Dedifferentiated amniotic fluid mesenchymal stem cell (primary cell): ENCODE data around the gene RASAL2.
"Not testable (repeated sequence)": the region's sequence is repeated elsewhere in the genome, so short reads cannot be mapped to it uniquely, and the experiment has no call there.

Source experiments
- DNase-seq: peaks from one replicate; pipeline ENCODE4 v3.0.0-alpha.2; 2016; ENCODE audit errors: extremely low spot score

RASAL2 gene

DNA sequence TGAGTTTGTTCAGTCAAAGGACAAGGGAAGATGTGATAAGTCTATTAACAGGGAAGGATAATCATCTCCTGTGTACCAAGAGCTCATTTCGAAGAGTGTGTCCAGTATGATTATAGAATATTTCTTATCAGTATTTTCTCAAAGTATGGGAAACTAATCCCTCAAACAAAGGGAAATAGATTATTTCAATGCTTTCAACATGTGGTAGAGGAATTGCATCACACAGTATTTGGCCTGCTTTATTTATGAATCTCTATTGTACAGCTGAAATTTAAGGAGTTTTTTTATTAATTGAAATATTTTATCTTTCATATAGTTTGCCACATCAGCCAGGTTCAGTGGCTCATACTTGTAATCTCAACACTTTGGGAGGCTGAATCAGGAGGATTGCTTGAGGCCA is 251.9 kb downstream of the RASAL2 start:
- DNase-seq: peak; percentile 34

DNA sequence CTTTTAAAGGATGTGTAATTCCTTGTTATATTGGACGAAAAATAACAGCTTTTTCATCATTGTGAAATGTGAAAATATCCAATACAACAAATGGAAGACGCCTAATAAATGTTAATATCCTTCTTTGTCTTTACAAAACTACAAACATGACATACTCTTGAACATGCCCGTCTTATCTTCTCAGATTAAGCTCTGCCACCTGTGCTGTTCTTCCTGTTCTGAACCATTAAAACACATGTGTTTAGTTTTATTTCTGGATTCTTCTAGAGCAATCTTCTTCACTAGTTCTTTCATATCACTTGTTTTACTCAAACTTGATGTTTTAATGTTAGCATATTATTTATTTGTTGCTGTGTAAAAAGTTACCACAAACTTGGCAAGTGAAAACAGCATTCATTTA is 255.9 kb downstream of the RASAL2 start:
- DNase-seq: no peak

GRCh38 chr1:178351911-178352310 is 258.0 kb downstream of the RASAL2 start:
- DNase-seq: not testable (repeated sequence)

DNA sequence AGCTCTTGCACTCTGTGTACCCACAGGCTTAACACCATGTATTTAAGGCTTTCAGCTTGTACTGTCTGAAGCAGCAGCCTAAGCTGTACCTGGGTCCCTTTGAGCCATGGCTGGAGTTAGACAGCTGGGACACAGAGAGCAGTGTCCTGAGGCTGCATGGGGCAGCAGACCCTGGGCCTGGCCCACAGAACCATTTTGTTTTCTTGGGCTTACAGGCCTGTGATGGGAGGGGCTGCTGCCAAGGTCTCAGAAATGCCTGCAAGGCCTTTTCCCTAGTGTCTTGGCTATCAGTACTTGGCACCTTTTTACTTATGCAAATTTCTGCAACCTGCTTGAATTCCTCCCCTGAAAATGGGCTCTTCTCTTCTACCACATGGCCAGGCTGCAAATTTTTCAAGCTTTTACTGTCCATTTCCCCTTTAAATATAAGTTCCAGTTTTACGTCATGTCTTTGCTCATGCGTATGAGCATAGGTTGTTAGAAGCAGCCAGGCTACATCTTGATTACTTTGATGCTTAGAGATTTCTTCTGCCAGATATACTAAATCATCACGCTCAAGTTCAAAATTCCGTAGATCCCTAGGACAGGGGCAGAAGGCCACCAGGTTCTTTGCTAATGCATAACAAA is 259.0 kb downstream of the RASAL2 start:
- no peak for DNase-seq

GRCh38 chr1:178353524-178353923 is 259.6 kb downstream of the RASAL2 start:
- DNase-seq: peak; percentile 37

- peak; percentile 47 for DNase-seq
Observed at GRCh38 chr1:178354816-178355215, 260.9 kb downstream of the RASAL2 start.

DNA sequence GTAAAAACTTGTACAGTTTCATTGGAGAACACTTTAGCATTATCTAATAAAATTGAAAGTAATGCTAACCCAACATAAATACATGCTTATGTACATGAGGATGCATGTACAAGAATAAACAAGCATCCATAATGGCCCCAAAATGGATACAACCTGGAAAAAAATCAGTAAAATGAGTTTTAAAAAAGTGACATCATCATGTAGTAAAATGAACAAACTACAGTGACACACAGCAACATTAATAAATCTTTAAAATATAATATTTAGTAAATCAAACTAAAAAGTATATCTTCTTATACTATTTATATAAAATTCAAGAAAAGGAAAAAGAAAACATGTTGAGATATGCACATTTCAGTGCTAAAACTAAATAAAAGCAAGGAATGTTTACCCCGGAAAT is 262.4 kb downstream of the RASAL2 start:
- DNase-seq: no peak

DNA sequence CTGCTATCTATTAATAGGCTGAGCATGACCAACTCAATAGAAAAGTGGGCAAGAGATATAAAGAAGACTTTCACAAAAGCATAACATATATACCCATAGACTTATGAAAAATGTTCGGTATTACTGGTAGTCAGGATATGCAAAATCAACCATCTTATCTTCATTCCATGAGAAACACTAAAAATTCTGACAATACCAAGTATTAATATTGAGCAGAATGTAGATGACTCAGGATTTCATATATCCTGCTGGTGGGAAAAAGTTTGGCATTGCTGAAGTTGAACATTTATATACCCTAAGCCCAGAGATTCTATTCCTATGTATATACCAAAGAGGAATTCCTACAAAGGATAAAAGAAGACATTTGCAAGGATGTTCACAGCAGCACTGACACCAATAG is 264.6 kb downstream of the RASAL2 start:
- no peak for DNase-seq

GRCh38 chr1:178360421-178360820 is 266.5 kb downstream of the RASAL2 start:
- DNase-seq: no peak

DNA sequence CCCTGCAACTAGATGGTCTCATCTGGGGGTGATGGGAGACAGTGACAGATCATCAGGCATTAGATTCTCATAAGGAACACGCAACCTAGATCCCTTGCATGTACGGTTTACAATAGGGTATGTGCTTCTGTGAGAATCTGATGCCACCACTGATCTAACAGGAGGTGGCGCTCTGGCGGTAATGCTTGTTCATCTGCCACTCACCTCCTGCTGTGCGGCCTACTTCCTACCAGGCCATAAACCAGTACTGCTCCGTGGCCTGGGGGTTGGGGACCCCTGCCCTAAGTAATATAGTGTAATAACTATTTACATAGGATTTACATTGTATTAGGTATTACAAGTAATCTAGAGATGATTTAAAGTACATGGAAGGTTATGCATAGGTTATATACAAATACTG is 267.9 kb downstream of the RASAL2 start:
- no peak for DNase-seq

GRCh38 chr1:178362747-178363146 is 268.8 kb downstream of the RASAL2 start:
- peak; percentile 89 for DNase-seq

DNA sequence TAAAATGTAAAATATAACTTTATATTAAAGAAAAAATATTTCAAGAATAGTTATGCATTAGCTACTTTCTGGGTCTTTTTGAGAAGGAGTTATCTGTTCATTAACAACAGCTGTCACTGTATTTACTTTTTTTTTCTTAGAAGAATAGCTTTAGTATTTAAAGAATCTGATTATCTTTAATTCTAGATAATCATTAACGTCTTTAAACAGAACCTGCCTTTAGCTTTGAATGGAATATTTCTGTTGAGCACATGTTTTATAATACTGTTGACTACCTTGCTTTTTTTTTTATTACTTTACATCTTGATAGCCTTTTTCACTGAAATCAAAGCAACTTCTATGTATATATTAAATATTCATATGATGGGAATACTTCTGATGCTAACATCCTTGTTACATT is 270.9 kb downstream of the RASAL2 start:
- DNase-seq: no peak

DNA sequence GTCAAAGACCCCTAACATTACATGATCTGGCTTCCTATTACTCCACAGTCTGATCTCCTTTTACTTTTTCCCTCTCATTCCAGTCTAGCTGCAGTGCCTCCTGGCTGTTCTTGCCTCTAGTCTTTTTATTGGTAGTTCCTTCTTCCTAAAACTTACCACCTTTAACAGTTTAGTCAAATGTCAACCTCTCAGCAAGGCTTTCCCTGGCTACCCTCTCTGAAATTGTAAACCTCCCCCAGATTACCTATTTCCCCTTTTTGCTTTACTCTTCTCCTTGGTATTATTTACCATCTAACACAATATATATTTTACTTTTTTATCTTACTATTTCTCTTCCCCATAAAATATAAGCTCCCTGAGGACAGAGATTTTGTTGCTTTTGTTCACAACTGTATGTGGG is 273.2 kb downstream of the RASAL2 start:
- DNase-seq: no peak

DNA sequence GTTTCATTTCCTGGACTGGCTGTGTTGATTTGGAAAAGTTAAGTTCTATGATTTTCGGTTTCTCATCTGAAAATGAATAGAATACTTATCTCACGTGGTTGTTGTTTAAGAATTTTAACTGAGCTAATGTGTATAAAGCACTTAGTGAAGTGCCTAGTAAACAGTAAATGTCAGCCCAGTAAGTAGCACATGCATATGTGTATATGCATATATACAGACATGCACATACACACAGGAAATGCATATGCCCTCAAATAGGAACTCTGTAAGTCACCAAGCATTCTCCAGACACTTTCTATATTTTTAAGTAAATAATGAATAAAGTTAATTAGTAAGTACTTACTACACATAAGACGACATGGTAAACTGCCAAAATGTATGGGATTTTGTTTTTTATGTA is 274.3 kb downstream of the RASAL2 start:
- no peak for DNase-seq

GRCh38 chr1:178371235-178371634 is 277.3 kb downstream of the RASAL2 start:
- no peak for DNase-seq

- no peak for DNase-seq
Observed at GRCh38 chr1:178371933-178372388, 278.1 kb downstream of the RASAL2 start.

DNA sequence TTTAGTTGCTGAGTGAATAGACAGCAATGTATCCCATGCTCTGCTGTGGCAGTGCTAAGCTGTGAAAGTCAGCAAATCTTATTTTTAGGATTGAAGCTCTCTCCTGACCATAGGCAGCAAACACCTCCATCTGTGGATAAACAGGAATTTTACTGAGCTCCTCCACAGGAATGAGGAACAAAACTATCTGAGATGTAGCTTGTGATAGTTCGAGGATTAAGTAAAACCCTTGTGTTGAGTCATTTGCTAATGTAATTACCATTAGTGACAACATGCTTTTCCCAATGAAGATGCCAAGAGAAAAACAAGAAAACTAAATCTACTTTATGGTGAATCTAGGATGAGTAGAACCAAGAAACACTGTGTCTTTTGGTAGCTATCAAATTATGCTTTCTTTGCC is 280.1 kb downstream of the RASAL2 start:
- DNase-seq: no peak

- no peak for DNase-seq
Observed at GRCh38 chr1:178376008-178376407, 282.1 kb downstream of the RASAL2 start.

GRCh38 chr1:178379807-178380206 is 285.9 kb downstream of the RASAL2 start:
- DNase-seq: no peak

GRCh38 chr1:178382372-178382771 is 288.5 kb downstream of the RASAL2 start:
- no peak for DNase-seq

DNA sequence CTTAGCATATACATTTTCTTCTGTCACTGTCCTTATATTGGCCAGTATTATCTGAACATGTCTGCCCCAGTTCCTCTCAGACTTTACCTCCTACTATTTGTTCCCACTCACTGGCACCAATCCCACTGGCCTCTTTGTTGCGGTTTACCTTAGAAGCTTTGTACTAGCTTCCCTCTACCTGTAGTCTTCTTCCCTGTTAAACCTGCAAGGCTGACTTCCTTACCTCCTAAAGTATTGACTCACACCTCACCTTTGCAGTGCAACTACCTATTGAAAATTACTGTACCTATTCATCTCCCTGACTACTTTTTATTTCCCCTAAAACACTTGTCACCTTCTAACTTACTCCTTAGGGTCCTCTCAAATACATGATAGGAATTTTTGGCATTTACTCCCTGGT is 291.8 kb downstream of the RASAL2 start:
- no peak for DNase-seq

- DNase-seq: no peak
Observed at GRCh38 chr1:178388418-178389145, 294.7 kb downstream of the RASAL2 start.

GRCh38 chr1:178389441-178389840 is 295.5 kb downstream of the RASAL2 start:
- DNase-seq: no peak

- not testable (repeated sequence) for DNase-seq
Observed at GRCh38 chr1:178390280-178390679, 296.4 kb downstream of the RASAL2 start.
